Measurements from ENCODE around the gene SMIM9. TPM values are rescaled to one million over a fixed set of nuclear protein-coding genes. Genes with fewer than 3 reads are reported as not detected.

SMIM9 gene
- polyA plus RNA-seq, 1 of the 3 experiments (the other 2 are of a cell fraction), result not detected

DNA sequence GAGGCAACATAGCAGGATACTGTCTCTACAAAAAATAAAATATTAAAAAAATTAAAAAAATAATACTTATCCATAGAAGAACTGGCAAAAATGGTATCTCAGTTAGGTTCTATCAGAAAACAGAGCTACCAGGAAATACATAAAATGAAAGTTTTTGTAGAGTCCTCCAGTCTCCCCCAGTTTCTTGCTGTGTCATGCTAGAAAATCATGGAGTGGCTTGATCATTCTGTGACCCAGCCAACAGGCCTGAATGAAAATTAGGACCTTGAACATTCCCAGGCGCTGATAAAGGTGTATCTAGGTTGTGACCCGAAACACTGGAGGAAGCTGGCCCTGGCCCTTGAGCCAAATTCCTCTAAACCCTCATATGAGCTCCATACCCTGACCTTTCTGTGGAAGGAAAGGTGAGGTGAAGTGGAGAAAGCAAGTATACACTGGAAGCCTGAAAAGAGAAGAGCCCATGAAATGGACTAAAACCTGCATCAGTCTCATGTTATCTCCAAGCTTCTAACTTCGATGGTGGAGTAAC is 652 bp downstream of the SMIM9 start:
- no peaks in the 10 kb centered on the region for H3K79me2 ChIP-seq (ENCODE audit: insufficient read depth)
- 32% methylated on average over 3 of the region's 3 CpGs for WGBS (ENCODE audit: low lambda C conversion rate)
- no peak overlapping the region for H2AFZ ChIP-seq (ENCODE audit: low read depth)
- H4K20me1 ChIP-seq (ENCODE audit: insufficient read depth), result no peaks in the 10 kb centered on the region
- H3K4me2 ChIP-seq, result no peak overlapping the region
- TF ChIP-seq, protein P1, sequence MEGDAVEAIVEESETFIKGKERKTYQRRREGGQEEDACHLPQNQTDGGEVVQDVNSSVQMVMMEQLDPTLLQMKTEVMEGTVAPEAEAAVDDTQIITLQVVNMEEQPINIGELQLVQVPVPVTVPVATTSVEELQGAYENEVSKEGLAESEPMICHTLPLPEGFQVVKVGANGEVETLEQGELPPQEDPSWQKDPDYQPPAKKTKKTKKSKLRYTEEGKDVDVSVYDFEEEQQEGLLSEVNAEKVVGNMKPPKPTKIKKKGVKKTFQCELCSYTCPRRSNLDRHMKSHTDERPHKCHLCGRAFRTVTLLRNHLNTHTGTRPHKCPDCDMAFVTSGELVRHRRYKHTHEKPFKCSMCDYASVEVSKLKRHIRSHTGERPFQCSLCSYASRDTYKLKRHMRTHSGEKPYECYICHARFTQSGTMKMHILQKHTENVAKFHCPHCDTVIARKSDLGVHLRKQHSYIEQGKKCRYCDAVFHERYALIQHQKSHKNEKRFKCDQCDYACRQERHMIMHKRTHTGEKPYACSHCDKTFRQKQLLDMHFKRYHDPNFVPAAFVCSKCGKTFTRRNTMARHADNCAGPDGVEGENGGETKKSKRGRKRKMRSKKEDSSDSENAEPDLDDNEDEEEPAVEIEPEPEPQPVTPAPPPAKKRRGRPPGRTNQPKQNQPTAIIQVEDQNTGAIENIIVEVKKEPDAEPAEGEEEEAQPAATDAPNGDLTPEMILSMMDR (IDR thresholded peaks at IDR 0.05), result no peak
- TF ChIP-seq, protein P2, sequence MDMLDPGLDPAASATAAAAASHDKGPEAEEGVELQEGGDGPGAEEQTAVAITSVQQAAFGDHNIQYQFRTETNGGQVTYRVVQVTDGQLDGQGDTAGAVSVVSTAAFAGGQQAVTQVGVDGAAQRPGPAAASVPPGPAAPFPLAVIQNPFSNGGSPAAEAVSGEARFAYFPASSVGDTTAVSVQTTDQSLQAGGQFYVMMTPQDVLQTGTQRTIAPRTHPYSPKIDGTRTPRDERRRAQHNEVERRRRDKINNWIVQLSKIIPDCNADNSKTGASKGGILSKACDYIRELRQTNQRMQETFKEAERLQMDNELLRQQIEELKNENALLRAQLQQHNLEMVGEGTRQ (IDR thresholded peaks at IDR 0.05; ENCODE audit: borderline replicate concordance, low read depth, low read length), result no peak
- no peak for TF ChIP-seq MXI1 (IDR thresholded peaks at IDR 0.05; ENCODE audit: low read depth, low read length)
- TF ChIP-seq, protein P3, sequence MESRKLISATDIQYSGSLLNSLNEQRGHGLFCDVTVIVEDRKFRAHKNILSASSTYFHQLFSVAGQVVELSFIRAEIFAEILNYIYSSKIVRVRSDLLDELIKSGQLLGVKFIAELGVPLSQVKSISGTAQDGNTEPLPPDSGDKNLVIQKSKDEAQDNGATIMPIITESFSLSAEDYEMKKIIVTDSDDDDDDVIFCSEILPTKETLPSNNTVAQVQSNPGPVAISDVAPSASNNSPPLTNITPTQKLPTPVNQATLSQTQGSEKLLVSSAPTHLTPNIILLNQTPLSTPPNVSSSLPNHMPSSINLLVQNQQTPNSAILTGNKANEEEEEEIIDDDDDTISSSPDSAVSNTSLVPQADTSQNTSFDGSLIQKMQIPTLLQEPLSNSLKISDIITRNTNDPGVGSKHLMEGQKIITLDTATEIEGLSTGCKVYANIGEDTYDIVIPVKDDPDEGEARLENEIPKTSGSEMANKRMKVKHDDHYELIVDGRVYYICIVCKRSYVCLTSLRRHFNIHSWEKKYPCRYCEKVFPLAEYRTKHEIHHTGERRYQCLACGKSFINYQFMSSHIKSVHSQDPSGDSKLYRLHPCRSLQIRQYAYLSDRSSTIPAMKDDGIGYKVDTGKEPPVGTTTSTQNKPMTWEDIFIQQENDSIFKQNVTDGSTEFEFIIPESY (IDR thresholded peaks at IDR 0.05; ENCODE audit: borderline replicate concordance, low read depth), result no peak
- TF ChIP-seq TCF12 (IDR thresholded peaks at IDR 0.05), result no peak
- TF ChIP-seq RAD21 (IDR thresholded peaks at IDR 0.05; ENCODE audit: low read length), result no peak
- no peak for TF ChIP-seq MEF2A (IDR thresholded peaks at IDR 0.05; ENCODE audit: borderline replicate concordance, low read depth)
- TF ChIP-seq RCOR1 (IDR thresholded peaks at IDR 0.05; ENCODE audit: low read length), result no peak
- TF ChIP-seq EZH2phosphoT487 (IDR thresholded peaks at IDR 0.05; ENCODE audit: borderline replicate concordance, low read depth), result no peak
- TF ChIP-seq SMC3 (IDR thresholded peaks at IDR 0.05; ENCODE audit: low read depth, low read length), result no peak
- no peak for TF ChIP-seq EP300 (IDR thresholded peaks at IDR 0.05; ENCODE audit: borderline replicate concordance in 1 of 2, low read depth in 1 of 2, low read length in 1 of 2)
- no peak for TF ChIP-seq TEAD4 (IDR thresholded peaks at IDR 0.05; ENCODE audit: borderline replicate concordance, insufficient read depth)
- no peak for TF ChIP-seq POLR2AphosphoS5 (IDR thresholded peaks at IDR 0.05; ENCODE audit: low read depth, low read length)
- TF ChIP-seq NFIC (IDR thresholded peaks at IDR 0.05; ENCODE audit: borderline replicate concordance), result no peak
- TF ChIP-seq, protein P4, sequence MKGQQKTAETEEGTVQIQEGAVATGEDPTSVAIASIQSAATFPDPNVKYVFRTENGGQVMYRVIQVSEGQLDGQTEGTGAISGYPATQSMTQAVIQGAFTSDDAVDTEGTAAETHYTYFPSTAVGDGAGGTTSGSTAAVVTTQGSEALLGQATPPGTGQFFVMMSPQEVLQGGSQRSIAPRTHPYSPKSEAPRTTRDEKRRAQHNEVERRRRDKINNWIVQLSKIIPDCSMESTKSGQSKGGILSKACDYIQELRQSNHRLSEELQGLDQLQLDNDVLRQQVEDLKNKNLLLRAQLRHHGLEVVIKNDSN (IDR thresholded peaks at IDR 0.05; ENCODE audit: borderline replicate concordance, low read depth), result no peak
- no peak for TF ChIP-seq RXRA (IDR thresholded peaks at IDR 0.05; ENCODE audit: borderline replicate concordance, low read depth)
- TF ChIP-seq, protein P5, sequence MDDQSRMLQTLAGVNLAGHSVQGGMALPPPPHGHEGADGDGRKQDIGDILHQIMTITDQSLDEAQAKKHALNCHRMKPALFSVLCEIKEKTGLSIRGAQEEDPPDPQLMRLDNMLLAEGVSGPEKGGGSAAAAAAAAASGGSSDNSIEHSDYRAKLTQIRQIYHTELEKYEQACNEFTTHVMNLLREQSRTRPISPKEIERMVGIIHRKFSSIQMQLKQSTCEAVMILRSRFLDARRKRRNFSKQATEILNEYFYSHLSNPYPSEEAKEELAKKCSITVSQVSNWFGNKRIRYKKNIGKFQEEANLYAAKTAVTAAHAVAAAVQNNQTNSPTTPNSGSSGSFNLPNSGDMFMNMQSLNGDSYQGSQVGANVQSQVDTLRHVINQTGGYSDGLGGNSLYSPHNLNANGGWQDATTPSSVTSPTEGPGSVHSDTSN (IDR thresholded peaks at IDR 0.05), result no peak
- no peak for TF ChIP-seq YY1 (IDR thresholded peaks at IDR 0.05; ENCODE audit: low read depth)
- TF ChIP-seq GATA2 (CRISPR knock-in tag; IDR thresholded peaks at IDR 0.05), result no peak
- H3K36me3 ChIP-seq (replicated peaks in 1 of 2; ENCODE audit: control insufficient read depth in 1 of 2, insufficient read depth in 2 of 2, low read length in 1 of 2), result no peaks in the 10 kb centered on the region
- H3K4me3 ChIP-seq (ENCODE audit: low read depth in 2 of 2, low read length in 1 of 2), result no peak overlapping the region
- H3K9me2 ChIP-seq, result no peaks in the 10 kb centered on the region
- no peak overlapping the region for H3K27ac ChIP-seq (ENCODE audit: low read depth in 2 of 2, low read length in 1 of 2)
- DNase-seq, result no peak
- H3F3A ChIP-seq (replicated peaks; ENCODE audit: insufficient read depth), result no peaks in the 10 kb centered on the region
- H3K9ac ChIP-seq, result no peak overlapping the region
- no peaks in the 10 kb centered on the region for H3K9me3 ChIP-seq
- H3K4me1 ChIP-seq (ENCODE audit: control insufficient read depth in 1 of 2, insufficient read depth in 2 of 2, low read depth in 1 of 2, low read length in 1 of 2), result no peaks in the 10 kb centered on the region
- no peaks in the 10 kb centered on the region for H3K27me3 ChIP-seq (ENCODE audit: insufficient read depth)
- ChIA-PET POLR2A (no interaction called here), CTCF (interaction anchor here (1.3 to 1.5 kb wide), 2 partner anchors 84 to 85 kb away, joined by 3 to 6 read pairs; no protein-coding TSS in a partner anchor)

Measured in SK-N-SH (cell line).